Choroid plexus epithelial cell (primary cell): ENCODE data around the gene HSD17B14.
A peak's percentile ranks its signal among the peaks of the same experiment; 100 is the strongest.

Experiments
- DNase-seq: peaks from one replicate; pipeline ENCODE4 v3.0.0-alpha.2; 2010; ENCODE audit warnings: low read depth
- H3K4me3 ChIP-seq: 2 replicates; pipeline ENCODE4 v1.5.1; 2011; ENCODE audit warnings: low read depth, mild to moderate bottlenecking, control low read depth, low read length, moderate library complexity
- CTCF ChIP-seq: conservative IDR thresholded peaks from 2 replicates; pipeline ENCODE4 v1.5.1; 2011; ENCODE audit warnings: low read depth, mild to moderate bottlenecking, control low read depth, inconsistent platforms, low read length, moderate library complexity

The HSD17B14 gene

GRCh38 chr19:48780631-48781391, 55.5 kb downstream of the HSD17B14 start:
- TF ChIP-seq CTCF: no peak
- DNase-seq: peak; percentile 50

GRCh38 chr19:48779636-48780035, 56.7 kb downstream of the HSD17B14 start:
- H3K4me3 ChIP-seq: no peak overlapping the region
- DNase-seq: no peak
- no peak for TF ChIP-seq CTCF

More at GRCh38 chr19:48780631-48781391, 55.5 kb downstream of the HSD17B14 start:
- H3K4me3 ChIP-seq: no peak overlapping the region

GRCh38 chr19:48777720-48778119, 58.6 kb downstream of the HSD17B14 start:
- DNase-seq: no peak
- H3K4me3 ChIP-seq: no peak overlapping the region
- TF ChIP-seq CTCF: no peak

- TF ChIP-seq CTCF: no peak
- H3K4me3 ChIP-seq: no peak overlapping the region
- no peak for DNase-seq
These were observed 59.2 kb downstream of the HSD17B14 start for GRCh38 chr19:48777139-48777538.

GRCh38 chr19:48772503-48772953, 63.8 kb downstream of the HSD17B14 start:
- DNase-seq: peak; percentile 28
- no peak for TF ChIP-seq CTCF

GRCh38 chr19:48770734-48771472, 65.4 kb downstream of the HSD17B14 start:
- no peak for TF ChIP-seq CTCF
- H3K4me3 ChIP-seq: no peak overlapping the region
- no peak for DNase-seq

More at GRCh38 chr19:48772503-48772953, 63.8 kb downstream of the HSD17B14 start:
- H3K4me3 ChIP-seq: no peak overlapping the region

- H3K4me3 ChIP-seq: no peak overlapping the region
- no peak for TF ChIP-seq CTCF
- peak; percentile 82 for DNase-seq
These were observed 66.0 kb downstream of the HSD17B14 start for GRCh38 chr19:48770266-48770665.
